IPS-18a (cell line): Measurements from ENCODE around the gene GUCY1A2.
"Not testable (repeated sequence)": the region's sequence is repeated elsewhere in the genome, so short reads cannot be mapped to it uniquely, and the experiment has no call there.

ENCODE experiments used
- H3K27ac ChIP-seq: one replicate; pipeline ENCODE4 v1.5.1; 2013; ENCODE audit warnings: low read length
- H3K27me3 ChIP-seq: one replicate; pipeline ENCODE4 v1.6.1; 2013; ENCODE audit warnings: mild to moderate bottlenecking, low read length; ENCODE audit not compliant: control insufficient read depth, insufficient read depth
- H3K36me3 ChIP-seq: one replicate; pipeline ENCODE4 v1.6.1; 2013; ENCODE audit warnings: low read depth, low read length; ENCODE audit not compliant: control insufficient read depth
- H3K4me1 ChIP-seq: one replicate; pipeline ENCODE4 v1.6.1; 2013; ENCODE audit warnings: low read depth, low read length; ENCODE audit not compliant: control insufficient read depth
- H3K4me3 ChIP-seq: one replicate; pipeline ENCODE4 v1.5.1; 2013; ENCODE audit warnings: low read length
- H3K9ac ChIP-seq: one replicate; pipeline ENCODE4 v1.6.1; 2013; ENCODE audit warnings: mild to moderate bottlenecking, low read length, moderate library complexity
- H3K9me3 ChIP-seq: one replicate; pipeline ENCODE4 v1.6.1; 2013; ENCODE audit warnings: low read depth, low read length; ENCODE audit not compliant: control insufficient read depth

GUCY1A2 gene

GRCh38 chr11:106785913-106786650 lies 232.2 kb downstream of the GUCY1A2 start:
- no peaks in the 10 kb centered on the region for H3K27me3 ChIP-seq
- no peaks in the 10 kb centered on the region for H3K36me3 ChIP-seq
- H3K4me1 ChIP-seq, result no peaks in the 10 kb centered on the region
- H3K27ac ChIP-seq, result no peak overlapping the region
- H3K9ac ChIP-seq, result no peak overlapping the region
- no peak overlapping the region for H3K4me3 ChIP-seq
- H3K9me3 ChIP-seq, result peaks cover 5% of the 10 kb centered on the region

GRCh38 chr11:106777302-106777701 lies 241.0 kb downstream of the GUCY1A2 start:
- H3K27ac ChIP-seq, H3K9me3 ChIP-seq, H3K27me3 ChIP-seq, H3K4me3 ChIP-seq, H3K36me3 ChIP-seq, H3K9ac ChIP-seq, H3K4me1 ChIP-seq: not testable (repeated sequence)

DNA sequence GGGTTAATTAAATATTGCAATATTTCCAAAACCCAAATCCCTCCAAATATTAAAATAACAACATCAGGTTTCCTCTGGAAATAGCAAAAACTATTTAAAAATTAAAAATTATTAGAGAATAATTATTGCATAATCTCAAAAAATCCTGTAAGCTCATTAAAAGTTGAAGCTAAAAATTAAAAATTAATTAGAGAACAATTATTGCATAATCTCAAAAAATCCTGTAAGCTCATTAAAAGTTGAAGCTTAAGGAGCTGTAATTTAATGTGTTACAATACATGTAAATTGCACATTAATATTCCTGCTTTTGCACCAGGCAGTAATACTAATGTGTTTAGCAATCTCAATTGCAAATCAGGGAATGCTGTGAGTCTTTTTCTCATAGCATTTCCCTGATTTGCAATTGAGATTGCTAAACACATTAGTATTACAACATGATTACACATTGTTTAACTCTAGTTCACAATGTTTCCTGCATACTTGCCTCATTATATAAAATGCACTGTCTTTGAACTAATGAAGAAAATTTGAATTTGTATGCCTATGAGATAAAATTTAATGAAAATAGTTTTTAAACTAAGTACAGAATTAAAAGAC lies 247.7 kb downstream of the GUCY1A2 start:
- Histone ChIP-seq H3K27ac (no peak overlapping the region), H3K36me3 (no peaks in the 10 kb centered on the region), H3K27me3 (no peaks in the 10 kb centered on the region), H3K4me1 (peaks cover 6% of the 10 kb centered on the region), H3K9me3 (no peaks in the 10 kb centered on the region), H3K9ac (no peak overlapping the region), H3K4me3 (no peak overlapping the region)

GRCh38 chr11:106765469-106766258 lies 252.6 kb downstream of the GUCY1A2 start:
- peaks cover 12% of the 10 kb centered on the region for H3K4me1 ChIP-seq
- H3K27ac ChIP-seq, result no peak overlapping the region
- H3K9ac ChIP-seq, result no peak overlapping the region
- H3K9me3 ChIP-seq, result no peaks in the 10 kb centered on the region
- no peaks in the 10 kb centered on the region for H3K27me3 ChIP-seq
- H3K4me3 ChIP-seq, result no peak overlapping the region
- H3K36me3 ChIP-seq, result no peaks in the 10 kb centered on the region

- H3K36me3 ChIP-seq, result no peaks in the 10 kb centered on the region
- H3K9me3 ChIP-seq, result no peaks in the 10 kb centered on the region
- H3K27me3 ChIP-seq, result no peaks in the 10 kb centered on the region
- no peak overlapping the region for H3K9ac ChIP-seq
- H3K4me3 ChIP-seq, result no peak overlapping the region
- no peak overlapping the region for H3K27ac ChIP-seq
- H3K4me1 ChIP-seq, result peaks cover 12% of the 10 kb centered on the region
These were observed 254.8 kb downstream of the GUCY1A2 start for GRCh38 chr11:106763501-106763900.

- H3K9ac ChIP-seq, result no peak overlapping the region
- no peaks in the 10 kb centered on the region for H3K27me3 ChIP-seq
- H3K4me1 ChIP-seq, result peaks cover 12% of the 10 kb centered on the region
- H3K9me3 ChIP-seq, result no peaks in the 10 kb centered on the region
- H3K27ac ChIP-seq, result no peak overlapping the region
- no peaks in the 10 kb centered on the region for H3K36me3 ChIP-seq
- H3K4me3 ChIP-seq, result no peak overlapping the region
These were observed 256.5 kb downstream of the GUCY1A2 start for GRCh38 chr11:106761745-106762144.

DNA sequence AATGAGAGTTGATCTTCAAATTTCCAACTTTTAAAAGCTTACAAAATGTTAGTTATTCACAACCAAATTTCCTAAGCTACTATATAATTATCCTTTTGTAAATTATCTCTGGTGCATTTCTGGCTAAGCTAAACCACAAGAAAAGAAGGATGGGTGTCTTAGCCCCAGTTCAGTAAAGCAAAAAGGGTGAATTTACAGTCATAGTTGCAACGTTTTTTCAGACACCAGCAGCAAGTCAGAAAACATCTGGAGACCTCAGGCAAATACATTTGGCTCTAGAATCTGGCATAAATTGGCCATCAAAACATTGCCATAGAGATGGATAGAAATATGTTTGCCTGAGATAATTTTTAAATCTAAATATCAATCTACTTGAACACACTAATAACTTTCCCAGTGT lies 257.0 kb downstream of the GUCY1A2 start:
- Histone ChIP-seq H3K27ac (no peak overlapping the region), H3K4me3 (no peak overlapping the region)

DNA sequence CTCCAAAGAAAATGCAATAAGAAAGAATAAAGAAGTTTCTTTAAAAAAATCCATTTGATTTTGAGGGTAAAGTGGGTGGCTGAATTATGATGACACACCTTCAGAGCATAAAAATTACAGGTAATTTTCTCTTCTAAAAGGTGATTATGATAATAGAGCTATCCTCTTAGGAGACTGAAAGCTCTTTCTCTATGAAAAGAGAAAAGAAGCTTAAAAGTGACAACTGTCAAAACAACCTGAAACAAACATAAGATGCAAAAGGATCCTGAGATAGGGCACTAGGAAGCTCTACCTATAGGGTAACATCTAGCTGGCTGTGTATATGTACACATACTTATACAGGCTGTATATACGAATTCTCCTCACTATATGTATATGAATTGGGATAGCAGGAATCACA lies 270.2 kb downstream of the GUCY1A2 start:
- no peaks in the 10 kb centered on the region for H3K27me3 ChIP-seq
- no peak overlapping the region for H3K9ac ChIP-seq
- H3K36me3 ChIP-seq, result no peaks in the 10 kb centered on the region
- no peaks in the 10 kb centered on the region for H3K4me1 ChIP-seq
- no peak overlapping the region for H3K4me3 ChIP-seq
- H3K9me3 ChIP-seq, result no peaks in the 10 kb centered on the region
- H3K27ac ChIP-seq, result no peak overlapping the region

More for the DNA sequence above, 257.0 kb downstream of the GUCY1A2 start:
- Histone ChIP-seq H3K9ac (no peak overlapping the region), H3K36me3 (no peaks in the 10 kb centered on the region), H3K4me1 (peaks cover 12% of the 10 kb centered on the region), H3K9me3 (no peaks in the 10 kb centered on the region), H3K27me3 (no peaks in the 10 kb centered on the region)

GRCh38 chr11:106745941-106746340 lies 272.3 kb downstream of the GUCY1A2 start:
- Histone ChIP-seq H3K36me3 (no peaks in the 10 kb centered on the region), H3K4me3 (no peak overlapping the region), H3K9ac (no peak overlapping the region), H3K27ac (no peak overlapping the region), H3K27me3 (no peaks in the 10 kb centered on the region), H3K4me1 (no peaks in the 10 kb centered on the region), H3K9me3 (no peaks in the 10 kb centered on the region)

DNA sequence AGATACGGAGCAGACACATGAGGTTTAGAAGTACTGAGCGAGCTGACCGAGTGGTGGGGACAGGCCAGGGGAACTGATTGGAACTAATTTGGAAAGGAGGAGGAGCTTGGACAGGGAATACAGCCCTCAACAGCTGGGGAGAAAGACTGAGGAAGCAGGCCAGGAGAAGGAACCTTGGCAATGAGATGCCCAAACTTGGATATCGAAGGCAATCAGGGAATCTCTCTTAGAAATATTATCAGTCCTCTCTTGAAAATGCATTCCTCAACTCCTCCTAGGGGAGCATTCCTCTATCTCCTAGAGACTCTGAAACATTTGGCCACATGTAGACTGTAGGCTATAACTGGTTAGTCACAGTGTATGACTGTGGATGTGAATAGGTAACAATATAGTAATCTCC lies 284.6 kb downstream of the GUCY1A2 start:
- Histone ChIP-seq H3K27ac (no peak overlapping the region), H3K36me3 (no peaks in the 10 kb centered on the region), H3K4me3 (no peak overlapping the region), H3K27me3 (no peaks in the 10 kb centered on the region), H3K9me3 (no peaks in the 10 kb centered on the region), H3K9ac (no peak overlapping the region), H3K4me1 (no peaks in the 10 kb centered on the region)

- Histone ChIP-seq H3K4me1 (no peaks in the 10 kb centered on the region), H3K9ac (no peak overlapping the region), H3K27ac (no peak overlapping the region), H3K9me3 (no peaks in the 10 kb centered on the region), H3K36me3 (no peaks in the 10 kb centered on the region), H3K27me3 (no peaks in the 10 kb centered on the region), H3K4me3 (no peak overlapping the region)
These were observed 289.4 kb downstream of the GUCY1A2 start for GRCh38 chr11:106728859-106729258.
